GM10248 (cell line): ENCODE data around the gene HTR3B.

ENCODE experiments used
- CTCF ChIA-PET: fragments of 300-600 bp; sonication (Branson Sonifier 250); formaldehyde crosslinking; extraction: SDS; loops from one replicate; lab custom pipeline; 2021; ENCODE audit warnings: antibody characterized with exemption; lab: Yijun Ruan, JAX
- POLR2A ChIA-PET: fragments of 350-650 bp; sonication (Branson Sonifier 250); formaldehyde crosslinking; extraction: SDS; loops from one replicate; lab custom pipeline; 2020; ENCODE audit warnings: antibody characterized with exemption; lab: Yijun Ruan, JAX
- DNase-seq: peaks from one replicate; pipeline ENCODE4 v3.0.0; 2012; ENCODE audit errors: extremely low spot score
- TF ChIP-seq, protein P1 (sequence below): IDR thresholded peaks from 2 replicates; pipeline ENCODE4 v1.5.1; 2012; ENCODE audit warnings: mild to moderate bottlenecking, low read depth; ENCODE audit errors: extremely low read depth, missing control alignments, control extremely low read depth

Gene HTR3B

DNA sequence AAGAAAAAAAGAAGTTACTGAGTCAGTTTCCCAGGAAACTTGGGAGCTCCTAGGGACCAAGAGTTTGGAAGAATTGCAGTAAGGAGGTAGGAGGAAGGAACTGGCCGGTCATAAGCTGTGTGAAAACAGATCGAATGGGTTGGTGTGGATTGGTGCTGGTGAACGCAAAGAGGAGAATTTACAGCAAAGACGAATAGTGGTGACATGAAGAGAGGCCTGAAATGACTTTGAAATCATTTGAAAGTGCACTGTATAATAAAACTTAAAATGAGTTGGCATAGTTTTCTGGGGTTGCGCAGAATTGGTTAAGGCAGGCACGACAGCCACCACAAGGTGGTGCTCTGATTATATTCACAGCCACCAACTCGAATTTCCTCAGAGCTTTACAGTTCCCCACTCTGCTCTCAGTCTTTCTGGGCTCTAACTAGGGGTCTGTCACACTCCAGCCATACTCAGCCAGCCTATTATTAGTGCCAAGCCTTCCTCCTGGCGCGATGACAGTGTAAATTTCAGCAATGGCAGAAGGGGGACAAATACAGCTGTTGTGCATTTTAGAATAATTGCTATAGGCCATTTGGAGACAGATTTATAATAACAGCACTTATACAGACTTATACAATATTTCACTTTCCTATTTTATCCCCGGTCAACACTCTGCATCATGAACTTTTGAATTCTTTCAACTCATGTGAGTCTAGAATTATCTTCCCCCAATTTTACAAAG, 8.3 kb upstream of the HTR3B start:
- TF ChIP-seq, protein P1, sequence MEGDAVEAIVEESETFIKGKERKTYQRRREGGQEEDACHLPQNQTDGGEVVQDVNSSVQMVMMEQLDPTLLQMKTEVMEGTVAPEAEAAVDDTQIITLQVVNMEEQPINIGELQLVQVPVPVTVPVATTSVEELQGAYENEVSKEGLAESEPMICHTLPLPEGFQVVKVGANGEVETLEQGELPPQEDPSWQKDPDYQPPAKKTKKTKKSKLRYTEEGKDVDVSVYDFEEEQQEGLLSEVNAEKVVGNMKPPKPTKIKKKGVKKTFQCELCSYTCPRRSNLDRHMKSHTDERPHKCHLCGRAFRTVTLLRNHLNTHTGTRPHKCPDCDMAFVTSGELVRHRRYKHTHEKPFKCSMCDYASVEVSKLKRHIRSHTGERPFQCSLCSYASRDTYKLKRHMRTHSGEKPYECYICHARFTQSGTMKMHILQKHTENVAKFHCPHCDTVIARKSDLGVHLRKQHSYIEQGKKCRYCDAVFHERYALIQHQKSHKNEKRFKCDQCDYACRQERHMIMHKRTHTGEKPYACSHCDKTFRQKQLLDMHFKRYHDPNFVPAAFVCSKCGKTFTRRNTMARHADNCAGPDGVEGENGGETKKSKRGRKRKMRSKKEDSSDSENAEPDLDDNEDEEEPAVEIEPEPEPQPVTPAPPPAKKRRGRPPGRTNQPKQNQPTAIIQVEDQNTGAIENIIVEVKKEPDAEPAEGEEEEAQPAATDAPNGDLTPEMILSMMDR, result peak; percentile 80
- ChIA-PET CTCF (interaction anchor here (0.7 to 7.2 kb wide), 22 partner anchors 8 to 372 kb away, joined by 3 to 107 read pairs (median 3); partner anchors contain the start of genes HTR3A, HTR3B and USP28), POLR2A (no interaction called here)
- DNase-seq, result peak; percentile 54

DNA sequence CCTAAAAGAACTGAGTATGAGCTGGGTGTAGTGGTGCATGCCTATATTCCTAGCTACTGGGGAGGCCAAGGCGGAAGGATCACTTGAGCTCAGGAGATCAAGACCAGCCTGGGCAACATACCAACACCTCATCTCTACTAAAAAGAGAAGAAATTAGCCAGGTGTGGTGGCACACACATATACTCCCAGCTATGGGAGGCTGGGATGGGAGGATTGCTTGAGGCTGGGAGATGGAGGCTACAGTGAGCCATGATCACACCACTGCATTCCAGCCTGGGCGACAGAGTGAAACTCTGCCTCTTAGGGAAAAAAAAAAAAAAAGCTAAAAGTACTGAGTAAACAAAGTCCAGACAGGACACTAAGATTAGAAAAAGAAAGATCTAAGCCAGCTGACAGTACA, 3.5 kb upstream of the HTR3B start:
- DNase-seq, result no peak
- CTCF ChIA-PET, result interaction anchor here (1.3 kb wide), 1 partner anchor 360 kb away, joined by 7 read pairs; no protein-coding TSS in a partner anchor
- POLR2A ChIA-PET, result interaction anchor here (0.7 kb wide), 1 partner anchor 358 kb away, joined by 4 read pairs; no protein-coding TSS in a partner anchor
- TF ChIP-seq, protein P1, result no peak

GRCh38 chr11:113906038-113906437, 1.4 kb downstream of the HTR3B start:
- ChIA-PET POLR2A (no interaction called here), CTCF (interaction anchor here (1.5 to 2.5 kb wide), 3 partner anchors 10 to 355 kb away, joined by 3 to 13 read pairs (median 5); no protein-coding TSS in a partner anchor)
- TF ChIP-seq, protein P1, result no peak
- DNase-seq, result no peak

DNA sequence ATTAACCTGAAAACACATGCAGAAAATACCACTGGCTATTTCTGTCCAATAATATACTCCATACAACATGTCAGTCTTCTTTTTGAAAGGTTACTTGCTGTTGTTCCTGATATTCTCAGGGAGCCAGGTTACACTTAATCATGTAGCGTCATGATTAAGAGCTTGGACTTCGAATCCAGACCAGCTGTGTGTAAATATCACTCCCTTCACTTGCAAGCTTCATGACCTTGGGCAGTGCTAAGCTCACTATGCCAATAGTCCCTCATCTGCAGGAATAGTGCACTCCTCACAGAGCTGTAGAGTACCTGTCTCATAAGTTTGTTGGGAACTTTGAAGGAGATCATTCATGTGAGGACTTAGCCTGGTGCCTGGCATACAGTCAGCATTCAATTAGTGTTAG, 1.9 kb downstream of the HTR3B start:
- no peak for DNase-seq
- POLR2A ChIA-PET, result no interaction called here
- TF ChIP-seq, protein P1, result no peak
- CTCF ChIA-PET, result interaction anchor here (1.5 to 2.5 kb wide), 5 partner anchors 8 to 355 kb away, joined by 3 to 13 read pairs (median 4); no protein-coding TSS in a partner anchor

DNA sequence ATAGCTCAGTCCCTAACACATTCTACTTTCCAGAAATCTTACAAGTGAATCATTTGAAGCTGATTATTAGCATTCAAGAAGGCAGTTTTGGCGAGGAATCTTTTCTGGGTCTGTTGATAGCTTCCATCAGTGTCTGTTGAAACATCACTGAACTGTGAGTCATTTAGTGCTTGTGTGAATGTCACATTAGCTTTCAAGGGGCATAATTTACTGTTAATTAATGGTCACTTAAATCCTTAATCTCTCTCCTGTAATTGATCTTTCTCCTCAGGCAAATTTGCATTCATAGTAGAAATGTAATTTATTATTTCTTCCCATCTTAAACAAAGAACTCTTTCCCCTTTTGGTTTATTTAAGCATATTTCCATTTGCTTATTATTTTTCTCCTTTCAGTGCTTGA, 2.6 kb downstream of the HTR3B start:
- CTCF ChIA-PET, result interaction anchor here (1.5 to 2.5 kb wide), 5 partner anchors 8 to 354 kb away, joined by 3 to 13 read pairs (median 4); no protein-coding TSS in a partner anchor
- TF ChIP-seq, protein P1, result no peak
- DNase-seq, result no peak
- POLR2A ChIA-PET, result no interaction called here

DNA sequence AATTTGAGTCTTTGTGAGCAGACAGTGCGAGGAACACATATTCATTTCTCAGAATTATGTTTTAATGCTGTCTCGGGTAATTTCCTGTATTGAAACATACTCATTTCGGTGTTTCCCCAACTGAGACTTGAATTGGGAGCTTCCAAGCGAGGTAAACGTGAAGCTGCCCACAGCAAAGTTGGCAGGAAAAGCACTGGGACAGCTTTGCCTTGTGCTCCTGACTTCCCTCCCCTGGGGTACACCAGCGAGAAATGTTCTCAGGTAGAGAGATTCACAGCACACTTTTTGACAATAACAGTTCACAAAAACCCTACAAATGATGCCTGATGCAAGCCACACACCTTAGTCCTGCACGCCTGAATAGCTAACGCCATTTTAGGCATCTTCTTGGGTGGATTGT, 3.1 kb downstream of the HTR3B start:
- CTCF ChIA-PET, result interaction anchor here (1.0 to 2.5 kb wide), 5 partner anchors 8 to 354 kb away, joined by 3 to 13 read pairs (median 4); no protein-coding TSS in a partner anchor
- TF ChIP-seq, protein P1, result no peak
- no peak for DNase-seq
- POLR2A ChIA-PET, result no interaction called here
